OCI-LY3 (cell line): ENCODE measurements around the gene TMEM178B.

ENCODE experiments used
- EZH2phosphoT487 ChIP-seq: fragments of 200-600 bp; shearing (Covaris generic); IDR thresholded peaks from 2 replicates; pipeline ENCODE4 v1.6.1; 2018; ENCODE audit warnings: antibody characterized with exemption, mixed run types, low read depth
- TF ChIP-seq, protein P1 (sequence below): fragments of 200-600, 300-600 bp; sonication (generic); IDR thresholded peaks from 2 replicates; pipeline ENCODE4 v1.5.1; 2014; ENCODE audit warnings: antibody characterized with exemption, low read length, low read depth

DNA sequence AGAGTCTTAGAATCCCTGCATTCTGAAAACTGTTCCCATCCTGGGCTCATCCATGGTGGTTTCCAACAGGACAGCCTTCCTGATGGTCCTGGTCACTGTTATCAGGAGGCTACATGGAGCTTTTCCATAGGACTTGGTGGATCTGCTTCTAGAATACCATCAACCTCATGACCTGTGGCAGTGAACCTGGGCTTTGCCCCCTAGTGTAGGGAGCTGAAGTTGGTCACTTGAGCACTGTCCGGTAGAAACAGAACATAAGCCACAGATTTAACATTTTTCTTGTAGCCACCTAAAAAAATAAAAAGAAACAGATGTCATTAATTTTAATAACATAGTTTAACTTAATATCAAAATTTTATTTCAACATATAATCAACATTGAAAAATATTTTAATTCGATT lies 165.8 kb downstream of the TMEM178B start:
- TF ChIP-seq, protein P1, sequence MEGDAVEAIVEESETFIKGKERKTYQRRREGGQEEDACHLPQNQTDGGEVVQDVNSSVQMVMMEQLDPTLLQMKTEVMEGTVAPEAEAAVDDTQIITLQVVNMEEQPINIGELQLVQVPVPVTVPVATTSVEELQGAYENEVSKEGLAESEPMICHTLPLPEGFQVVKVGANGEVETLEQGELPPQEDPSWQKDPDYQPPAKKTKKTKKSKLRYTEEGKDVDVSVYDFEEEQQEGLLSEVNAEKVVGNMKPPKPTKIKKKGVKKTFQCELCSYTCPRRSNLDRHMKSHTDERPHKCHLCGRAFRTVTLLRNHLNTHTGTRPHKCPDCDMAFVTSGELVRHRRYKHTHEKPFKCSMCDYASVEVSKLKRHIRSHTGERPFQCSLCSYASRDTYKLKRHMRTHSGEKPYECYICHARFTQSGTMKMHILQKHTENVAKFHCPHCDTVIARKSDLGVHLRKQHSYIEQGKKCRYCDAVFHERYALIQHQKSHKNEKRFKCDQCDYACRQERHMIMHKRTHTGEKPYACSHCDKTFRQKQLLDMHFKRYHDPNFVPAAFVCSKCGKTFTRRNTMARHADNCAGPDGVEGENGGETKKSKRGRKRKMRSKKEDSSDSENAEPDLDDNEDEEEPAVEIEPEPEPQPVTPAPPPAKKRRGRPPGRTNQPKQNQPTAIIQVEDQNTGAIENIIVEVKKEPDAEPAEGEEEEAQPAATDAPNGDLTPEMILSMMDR: no peak
- TF ChIP-seq EZH2phosphoT487: no peak
